Stimulated activated CD4-positive, alpha-beta T cell treated with anti-CD3 and anti-CD28 coated beads, Interleukin-15, amount 100 ng/mL, for 48 hours (primary cell): ENCODE data around the gene COMT.

ENCODE experiments used
- DNase-seq, 2 donors: peaks; one replicate each; pipeline ENCODE4 v3.0.0-alpha.2; 2020; ENCODE audit warnings: low read depth in 2 of 2

The COMT gene

DNA sequence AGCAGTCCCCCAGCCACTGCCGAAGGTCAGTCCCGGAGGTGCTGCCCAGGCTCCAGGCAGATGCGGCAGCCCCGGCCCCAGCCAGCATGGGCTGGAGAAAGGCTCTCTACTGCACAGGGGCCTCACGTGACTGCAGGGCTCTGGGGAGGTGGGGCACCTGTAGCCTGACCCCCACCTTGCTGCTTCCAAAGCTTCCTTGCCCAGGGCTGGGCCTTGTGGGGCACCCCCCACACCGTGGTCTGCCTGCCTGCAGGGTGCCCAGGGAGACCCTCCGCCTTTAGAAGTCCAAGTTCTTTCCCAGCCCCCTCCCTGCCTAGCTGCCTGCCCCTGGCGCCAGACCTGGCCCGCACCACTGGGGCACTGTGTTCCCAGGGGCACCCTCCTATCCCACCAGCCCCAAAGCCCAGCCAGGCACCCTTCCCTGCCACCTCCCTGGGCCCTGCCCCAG lies 28.5 kb downstream of the COMT start:
- DNase-seq = no peak

DNA sequence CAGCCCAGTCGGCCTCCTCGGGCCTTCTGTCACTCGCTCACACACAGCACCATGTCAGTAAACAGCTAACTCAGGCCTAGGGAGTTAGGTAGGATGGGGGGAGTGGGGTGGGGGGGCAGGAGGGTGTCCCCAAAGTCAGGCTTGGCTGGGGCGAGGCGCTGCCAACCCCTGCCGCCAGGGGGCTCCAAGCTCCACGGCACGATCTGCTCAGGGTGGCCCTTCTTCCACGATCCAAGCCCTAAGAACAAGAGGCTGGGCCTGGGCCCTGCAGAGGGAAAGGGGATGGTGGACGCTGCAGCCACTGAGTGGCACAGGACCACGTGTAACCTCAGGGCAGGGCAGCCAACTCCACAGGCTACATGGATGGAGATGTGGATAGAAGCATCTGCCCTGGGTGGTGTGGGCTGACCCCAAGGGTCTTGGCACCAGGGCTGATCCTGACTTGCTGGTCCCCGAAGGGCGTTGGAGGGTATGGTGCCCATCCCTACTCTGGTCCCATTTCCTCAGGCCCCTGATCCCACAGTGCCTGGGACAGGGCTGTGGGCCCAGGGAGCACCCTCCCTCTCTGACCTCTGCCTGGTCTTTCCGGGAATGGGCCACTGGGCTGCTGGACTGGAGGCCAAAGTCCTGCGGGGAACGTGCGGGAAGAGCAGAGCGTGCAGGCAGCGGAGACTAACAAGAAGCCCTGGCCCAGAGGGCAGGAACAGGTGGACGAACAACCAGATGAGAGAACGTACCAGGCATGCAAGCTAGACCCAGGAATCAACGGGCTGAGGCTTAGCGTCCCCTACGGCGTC lies 29.1 kb downstream of the COMT start:
- peak; percentile 52 to 73 for DNase-seq

DNA sequence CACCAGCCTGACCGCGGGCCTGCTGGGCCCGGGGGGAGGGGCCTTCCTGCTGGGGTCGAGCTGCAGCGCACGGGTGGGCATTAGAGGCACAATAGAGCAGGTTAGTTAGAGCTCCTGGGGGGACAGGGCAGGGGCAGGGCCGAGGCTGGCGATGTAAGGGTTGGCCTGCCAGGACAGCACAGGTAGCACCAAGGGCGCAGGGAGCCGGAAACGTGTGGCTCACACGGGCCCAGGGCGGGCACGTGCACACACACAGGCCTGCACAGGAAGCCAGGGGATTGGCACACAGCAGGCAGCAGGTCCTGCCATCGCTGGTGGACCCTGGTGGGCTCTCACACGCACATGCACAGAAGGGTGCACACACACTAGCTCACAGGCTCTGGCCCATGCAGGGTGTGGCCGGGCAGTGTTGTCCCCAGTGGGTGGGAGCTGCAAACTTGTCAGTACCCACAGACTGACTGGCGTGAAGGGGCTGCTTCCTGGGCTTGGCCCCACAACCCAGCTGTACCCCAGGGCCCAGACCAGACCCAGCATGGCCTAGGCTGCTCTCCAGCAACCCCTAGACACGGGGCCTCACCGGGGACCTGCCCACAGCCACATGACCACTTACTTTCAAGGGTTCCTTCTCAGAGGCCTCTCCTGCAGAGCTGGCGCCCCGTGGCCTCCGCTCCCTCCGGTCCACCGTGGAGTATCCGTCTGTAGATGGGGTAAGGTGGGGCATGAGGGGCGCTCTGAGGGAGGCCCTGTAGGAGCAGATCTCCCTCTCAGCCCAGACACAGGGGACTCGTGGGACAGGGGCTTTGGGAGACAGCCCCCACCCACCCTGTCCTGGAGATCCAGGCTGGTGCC lies 29.9 kb downstream of the COMT start:
- DNase-seq = no peak

DNA sequence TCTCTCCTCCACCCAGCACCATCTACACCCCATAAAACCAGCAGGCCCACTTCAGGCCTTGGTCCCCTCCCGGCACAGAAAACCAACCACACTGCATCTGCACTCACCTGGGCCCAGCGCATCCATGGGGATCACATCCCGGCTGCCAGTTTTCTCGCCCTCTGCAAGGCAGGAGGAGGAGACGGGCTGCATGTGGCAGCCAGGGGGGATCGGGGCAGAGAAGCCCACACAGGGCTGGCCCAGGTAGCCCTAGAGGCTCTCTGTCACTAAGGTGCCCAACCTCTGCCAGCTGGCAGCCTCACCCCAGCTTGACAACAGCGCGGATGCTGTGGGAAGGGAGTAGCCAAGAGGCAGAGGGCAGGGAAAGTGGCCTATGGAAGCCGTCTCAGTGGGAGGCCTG lies 30.7 kb downstream of the COMT start:
- no peak for DNase-seq

DNA sequence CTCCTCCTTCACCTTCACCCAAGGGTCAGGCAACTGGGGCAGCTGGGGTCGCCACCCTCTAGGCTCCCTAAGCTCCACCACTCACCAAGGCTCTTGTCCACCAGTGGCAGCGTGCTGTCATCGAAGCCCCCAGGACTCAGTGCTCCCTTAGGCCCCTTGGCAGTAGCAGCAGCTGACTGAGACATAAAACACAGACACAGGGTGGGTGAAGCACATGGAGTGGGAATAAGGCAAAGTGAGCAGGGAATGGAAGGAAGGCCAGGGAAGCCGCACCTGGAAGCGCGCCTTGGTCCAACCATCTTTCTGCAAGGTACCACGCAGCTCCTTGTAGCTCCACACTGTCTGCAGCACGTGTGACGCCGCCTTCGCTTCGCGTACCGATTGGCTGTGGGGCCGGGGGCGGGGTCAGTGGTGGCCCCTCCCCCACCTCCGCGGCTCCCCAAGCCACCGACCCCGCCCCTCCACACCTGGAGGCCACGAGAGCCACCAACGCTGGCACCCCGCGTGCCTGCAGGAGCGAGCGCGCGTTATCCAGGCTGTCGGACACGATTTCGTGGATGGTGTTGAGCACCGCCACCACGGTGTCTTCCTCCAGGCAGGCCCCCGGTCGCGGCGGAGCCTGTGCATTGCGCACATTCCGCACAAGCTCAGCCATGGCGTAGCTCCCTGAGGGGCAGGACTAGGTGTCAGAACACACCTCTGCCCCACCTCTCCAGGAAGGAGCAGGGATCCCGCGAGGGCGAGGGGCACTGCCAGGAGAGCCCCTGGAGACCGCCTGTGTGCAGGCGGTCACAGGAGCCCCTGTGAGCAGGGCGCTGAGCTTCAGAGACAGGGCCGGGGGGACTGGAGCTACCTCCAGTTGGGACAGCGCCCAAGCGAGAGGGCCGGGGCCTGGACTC lies 31.3 kb downstream of the COMT start:
- DNase-seq = no peak

DNA sequence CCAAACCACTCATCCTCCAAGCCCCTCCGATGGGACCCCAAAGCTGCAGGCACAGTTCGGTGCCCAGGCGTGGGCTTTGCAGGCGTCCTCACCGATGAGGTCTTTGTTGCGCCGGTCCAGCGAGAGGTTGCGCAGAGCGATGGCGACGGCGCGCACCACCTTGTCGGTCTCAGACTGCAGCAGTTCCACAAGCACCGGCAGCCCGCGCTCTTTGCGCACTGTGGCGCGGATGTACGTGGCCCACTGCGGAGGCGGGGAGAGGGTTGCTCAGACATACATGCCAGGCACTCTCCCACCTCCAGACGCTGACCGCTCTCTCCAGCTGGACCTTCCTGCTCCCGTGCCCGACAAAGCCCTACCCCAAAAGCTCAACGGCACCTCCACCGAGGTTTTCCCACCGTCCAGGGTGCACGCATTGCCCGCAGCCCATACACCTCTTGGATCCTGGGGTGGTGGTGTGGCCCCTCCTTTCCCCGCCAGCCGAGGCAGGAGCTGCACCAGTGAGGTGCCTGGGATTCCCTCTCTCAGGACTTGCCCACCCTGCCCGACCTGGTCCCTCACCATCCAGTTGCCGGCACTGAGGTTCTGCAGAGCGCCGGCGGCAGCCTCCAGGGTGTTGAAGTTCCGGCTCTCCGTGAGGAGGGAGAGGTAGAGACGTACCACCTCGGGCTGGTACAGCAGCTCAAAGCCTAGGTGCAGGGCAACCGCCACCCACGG lies 32.1 kb downstream of the COMT start:
- DNase-seq = no peak

DNA sequence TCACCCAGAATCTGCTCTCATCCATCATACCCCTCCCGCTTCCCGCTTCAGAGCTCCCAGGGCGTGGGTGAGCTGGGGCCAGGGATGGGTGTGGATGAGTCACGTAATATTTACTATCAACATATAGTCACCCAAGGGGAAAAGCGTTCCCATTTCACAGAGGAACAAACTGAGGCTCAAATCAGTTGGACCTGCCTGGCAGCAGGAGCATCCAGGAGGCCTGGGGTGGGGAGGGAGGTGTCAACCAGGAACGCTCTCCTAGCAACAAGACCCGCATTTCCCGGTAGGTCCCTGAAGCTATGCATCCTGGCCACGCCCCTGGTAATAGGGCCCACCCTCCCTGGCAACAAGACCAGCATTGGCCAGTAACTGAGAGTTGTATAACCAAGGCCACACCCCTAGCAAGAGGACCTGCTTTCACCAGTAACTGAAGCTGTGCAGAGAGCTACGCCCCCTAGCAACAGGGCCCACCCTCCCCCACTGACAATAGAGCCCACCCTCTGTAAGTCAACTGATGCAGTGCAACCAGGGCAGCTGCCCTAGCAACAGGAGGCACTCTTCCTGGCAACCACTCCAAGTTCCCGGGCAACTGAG lies 32.8 kb downstream of the COMT start:
- DNase-seq = no peak

DNA sequence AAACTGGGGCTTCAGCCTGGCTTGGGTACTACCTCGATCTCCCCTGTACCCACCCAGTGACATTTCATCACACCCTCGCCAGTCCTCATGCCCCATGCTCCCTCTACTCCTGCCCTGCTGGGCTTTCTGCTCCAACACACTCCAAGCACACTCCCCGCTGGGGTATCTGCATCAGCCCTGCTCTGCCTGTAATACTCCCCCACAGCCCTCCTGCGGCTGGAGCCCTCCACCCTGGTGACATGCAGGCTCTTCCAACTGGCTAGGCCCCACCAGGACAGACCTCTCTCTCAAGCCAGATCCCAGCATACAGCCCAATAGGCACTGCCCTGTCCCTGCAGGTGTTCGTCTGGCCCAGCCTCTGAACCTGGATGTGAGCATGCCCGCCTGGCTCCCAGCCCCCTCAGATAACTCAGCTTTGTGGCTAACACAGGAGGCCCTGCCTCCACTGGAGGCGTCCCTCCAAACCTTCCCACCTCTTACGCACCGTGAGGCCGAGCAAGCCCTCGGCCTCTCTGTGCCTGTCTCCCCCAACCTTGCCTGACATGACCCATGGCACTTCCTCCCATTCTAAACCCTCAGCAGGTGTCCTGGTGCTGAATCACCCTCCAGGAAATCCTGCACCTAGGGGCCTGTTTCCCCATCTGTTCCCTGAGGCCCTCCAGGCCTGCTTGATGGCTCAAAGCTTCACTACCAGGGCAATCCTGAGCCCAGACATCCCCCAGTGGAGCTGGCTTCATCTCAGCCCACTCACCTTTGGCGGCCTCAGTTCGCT lies 33.5 kb downstream of the COMT start:
- no peak for DNase-seq

DNA sequence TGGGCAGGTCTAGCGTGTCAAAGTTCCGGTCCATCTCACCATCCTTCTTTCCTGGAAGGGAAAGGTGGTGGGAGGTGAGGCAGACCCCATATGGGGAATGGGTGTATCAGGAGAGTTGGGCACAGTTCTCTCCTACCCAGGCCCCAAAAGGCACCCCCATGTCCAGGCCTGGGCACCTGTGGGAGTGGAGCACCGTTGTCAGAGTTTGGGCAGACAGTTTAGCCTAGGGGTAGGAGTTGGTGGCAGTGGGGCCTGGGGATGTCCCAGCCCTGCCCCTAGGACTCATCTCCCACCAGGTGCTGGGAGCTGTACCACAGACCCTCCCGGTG lies 34.1 kb downstream of the COMT start:
- no peak for DNase-seq

DNA sequence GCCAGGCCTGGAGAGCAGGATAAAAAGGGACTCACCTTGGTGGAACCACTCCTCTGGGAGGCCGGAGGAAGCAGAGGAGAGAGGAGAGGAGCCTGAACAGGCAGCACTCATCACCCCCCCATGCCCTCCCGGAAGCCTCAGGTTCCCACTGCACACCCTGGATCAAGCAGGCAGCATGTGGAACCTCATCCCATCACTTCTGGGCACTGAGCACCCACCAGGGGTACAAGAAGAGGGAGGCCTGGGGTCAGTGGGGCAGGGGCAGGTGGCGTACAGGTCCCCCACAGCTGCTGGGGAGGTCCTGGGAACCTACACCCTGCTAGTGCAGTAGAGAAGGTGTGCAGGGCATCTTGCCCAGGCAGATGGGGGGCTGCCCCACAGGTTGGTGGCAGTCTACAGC lies 35.1 kb downstream of the COMT start:
- DNase-seq = no peak

DNA sequence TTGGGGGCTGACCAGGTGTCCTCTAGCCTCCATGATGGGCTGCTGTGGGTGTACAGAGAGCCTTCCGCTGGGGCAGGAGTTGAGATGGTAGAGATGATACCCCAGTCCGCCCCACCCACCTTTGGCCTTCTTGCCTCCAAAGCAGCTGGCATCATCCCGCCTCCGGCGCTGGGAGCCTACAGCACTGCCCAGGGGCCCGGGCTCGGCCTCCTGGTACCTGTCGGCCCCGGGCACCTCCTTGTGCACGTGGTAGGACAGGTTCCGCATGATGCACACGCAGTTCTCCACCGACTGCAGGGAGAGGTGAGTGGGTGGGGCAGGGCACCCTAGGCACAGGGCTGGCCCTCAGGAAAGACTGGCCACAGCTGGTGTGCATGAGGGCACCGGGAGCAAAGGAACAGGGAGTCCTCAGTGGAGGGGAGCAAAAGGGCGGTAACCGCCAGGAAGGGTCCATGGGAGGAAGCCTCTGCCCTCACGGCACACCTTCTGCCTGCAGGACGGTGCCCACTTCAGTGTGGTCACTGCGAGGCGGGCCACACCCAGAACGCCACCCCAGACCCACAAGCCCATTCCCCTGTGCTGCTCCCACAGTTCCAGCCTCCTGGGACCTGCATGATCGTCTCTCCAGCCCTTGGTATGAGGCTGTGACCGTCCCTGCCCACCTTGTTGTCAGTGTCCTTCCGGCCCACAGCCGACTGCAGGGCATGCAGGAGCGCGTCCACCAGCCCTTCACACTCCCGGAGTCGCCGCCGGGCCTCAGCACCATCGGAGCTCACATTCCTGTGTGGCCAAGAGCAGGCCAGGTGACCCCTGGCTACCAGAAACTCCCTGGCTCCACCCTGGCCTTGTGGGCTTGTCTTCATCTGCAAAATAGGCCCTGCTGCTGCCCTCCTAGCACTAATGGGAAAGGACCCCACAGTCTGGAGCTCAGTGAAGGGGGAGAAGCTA lies 36.0 kb downstream of the COMT start:
- no peak for DNase-seq

DNA sequence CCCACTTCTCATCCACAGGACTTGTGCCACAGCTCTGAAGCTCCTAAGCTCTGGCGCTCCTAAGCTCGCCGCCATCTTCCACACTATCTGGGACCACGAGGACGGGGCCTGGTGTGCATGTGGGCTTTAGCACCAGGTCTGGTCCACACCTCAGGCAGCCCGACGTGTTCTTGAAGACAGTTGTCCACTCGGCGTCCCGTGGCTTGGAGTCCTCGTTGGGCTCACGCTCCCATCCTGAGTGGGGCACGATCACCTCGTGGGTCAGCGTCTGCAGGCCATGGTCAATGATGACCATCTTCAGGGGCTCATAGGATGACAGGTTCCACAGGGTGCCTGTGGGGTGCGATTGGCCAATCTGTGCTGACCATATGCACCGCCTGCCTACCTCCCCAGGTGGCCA lies 37.2 kb downstream of the COMT start:
- DNase-seq = no peak

DNA sequence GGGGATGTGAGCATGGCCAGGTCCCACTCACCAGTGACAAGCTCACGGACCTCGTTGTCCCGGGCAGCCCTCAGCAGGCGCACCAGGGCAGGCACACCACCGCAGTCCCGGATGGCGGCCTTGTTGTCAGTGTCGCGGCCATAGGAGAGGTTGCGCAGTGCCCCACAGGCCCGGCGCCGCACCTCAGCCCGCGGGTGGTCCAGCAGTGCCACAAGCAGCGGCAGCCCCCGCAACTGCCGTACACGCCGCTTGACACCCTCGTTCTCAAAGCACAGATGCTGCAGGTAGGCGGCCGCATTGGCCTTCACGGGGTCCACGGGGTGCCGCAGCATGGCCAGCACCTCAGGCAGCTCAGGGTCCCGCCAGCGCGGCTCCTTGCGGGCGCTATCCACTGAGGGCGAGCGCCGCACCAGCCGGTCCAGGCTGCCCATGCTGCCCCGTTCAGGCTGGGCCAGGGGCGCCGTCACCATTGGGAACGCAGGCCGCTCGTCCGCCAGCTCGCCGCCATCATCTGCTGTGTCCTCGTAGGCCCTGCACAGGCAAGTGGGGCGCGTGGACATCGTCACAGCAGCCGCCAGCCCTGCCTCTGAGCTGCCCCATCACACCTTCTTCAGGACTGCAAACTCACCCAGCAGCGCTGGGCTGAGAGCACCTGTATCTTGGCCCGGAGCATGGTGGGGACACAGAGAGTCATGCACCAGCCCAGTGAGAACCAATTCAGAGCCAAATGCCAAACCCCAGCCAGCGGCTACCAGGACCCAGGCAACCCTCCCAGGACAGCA lies 38.3 kb downstream of the COMT start:
- no peak for DNase-seq

DNA sequence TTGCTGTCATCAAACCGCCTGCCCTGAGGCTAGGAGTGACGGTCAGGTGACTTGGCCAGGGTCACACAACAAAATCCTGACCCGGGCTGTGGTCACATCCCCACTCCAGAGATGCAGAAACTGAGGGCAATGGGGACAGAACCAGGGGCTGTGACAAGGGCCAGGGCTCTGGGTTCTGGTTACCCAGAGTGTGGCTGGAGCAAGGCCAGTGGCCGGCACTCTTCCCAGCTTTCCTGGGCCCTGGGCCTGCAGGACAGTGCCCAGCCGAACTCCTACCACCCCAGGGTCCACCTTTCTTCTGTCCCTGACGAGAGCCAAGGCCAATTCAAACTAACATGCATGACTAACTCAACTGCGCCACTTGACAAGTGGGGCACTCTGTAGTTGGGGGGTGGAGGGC lies 39.2 kb downstream of the COMT start:
- no peak for DNase-seq

DNA sequence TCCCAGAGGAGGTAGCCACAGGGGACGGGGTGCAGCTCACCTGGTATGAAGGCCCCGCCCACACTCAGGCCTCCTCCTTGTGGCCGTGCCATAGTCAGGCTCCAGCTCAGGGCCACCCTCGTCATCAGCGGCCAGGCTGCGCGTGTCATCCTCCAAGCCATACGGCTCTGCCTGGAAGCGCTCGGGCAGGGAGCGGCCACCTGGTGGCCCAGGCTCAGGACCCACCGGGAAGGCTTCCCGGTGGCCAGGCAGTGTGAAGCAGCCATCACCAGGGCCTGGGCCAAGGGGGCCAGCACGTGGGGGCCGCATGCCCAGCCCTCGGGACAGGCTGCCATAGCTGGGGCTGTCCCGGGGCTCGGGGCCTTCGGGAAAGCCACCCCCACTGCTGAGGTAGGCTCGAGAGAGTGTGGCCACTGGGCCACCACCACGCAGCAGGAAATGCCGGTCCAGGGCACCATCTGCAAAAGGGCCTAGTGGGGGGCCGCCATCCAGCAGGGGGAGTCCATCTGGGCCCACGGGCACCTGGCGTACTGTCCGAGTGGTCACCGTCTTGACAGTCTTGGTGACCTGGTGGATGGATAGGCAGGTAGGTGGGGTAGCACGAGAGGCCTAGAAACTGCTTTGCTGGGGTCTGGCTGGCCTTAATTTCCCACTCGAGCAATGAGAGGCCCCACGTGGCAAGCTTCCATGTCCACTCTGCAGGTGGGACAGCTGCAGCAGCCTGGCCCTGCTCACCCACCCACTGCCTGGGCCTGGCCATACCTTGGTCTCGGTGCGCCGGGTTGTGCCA lies 39.8 kb downstream of the COMT start:
- DNase-seq = no peak

DNA sequence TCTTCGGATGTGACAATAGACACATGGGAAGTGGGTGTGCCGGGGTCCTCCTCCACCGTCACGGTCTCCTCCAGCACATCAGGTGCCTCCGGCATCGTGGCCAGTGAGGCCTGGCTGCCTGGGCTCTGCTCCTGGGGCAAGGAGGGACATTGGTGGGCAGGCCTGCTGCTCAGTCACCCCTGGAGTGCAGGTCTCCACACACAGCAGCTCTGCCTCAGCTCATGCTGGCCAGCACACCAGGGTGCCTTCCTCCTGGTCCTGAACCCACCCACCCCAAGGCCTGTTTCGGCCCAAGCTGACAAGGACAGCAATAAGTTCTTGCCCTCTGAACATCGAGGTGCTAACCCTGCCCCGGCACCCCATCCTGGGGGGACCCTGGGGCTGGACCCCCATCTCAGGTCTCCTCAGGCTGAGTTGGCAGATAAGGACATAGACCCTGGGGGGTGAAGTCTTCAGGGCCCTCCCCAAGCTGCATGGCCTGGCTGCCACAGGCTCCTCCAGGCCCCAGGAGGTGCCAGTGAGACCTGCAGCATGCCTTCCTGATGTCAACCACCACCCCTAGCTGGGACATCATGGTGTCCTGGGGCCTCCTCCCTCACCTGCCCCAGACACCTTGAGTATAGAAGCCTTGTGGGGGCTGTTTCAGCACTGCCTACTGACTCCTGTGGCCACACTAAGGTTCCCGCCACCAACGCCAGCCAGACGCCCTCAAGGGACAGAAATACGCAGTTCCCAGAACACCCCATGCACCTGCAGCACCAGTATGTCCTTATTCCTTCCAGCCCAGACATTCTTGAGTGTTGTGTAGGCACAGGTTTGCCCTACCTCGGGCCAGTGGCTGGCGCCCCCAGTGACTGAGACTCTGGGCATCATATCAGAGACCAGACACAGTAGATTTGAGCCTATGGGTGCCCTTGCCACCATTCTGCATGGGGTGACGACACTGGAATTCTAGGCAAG lies 40.7 kb downstream of the COMT start:
- no peak for DNase-seq
